ACC112 (cell line): ENCODE data around the gene LYSMD4.

Experiments used
- H2AFZ ChIP-seq: fragments of 200-600 bp; sonication (generic); one replicate; pipeline ENCODE4 v1.6.0; 2017; ENCODE audit warnings: antibody characterized with exemption, low read length; ENCODE audit not compliant: unreplicated experiment
- H3K27ac ChIP-seq: fragments of 200-600 bp; sonication (generic); 2 replicates; pipeline ENCODE4 v1.5.1; 2014; ENCODE audit warnings: low read depth, mild to moderate bottlenecking, antibody characterized with exemption, low read length, moderate library complexity
- H3K27me3 ChIP-seq: fragments of 200-600 bp; sonication (generic); 2 replicates; pipeline ENCODE4 v1.6.1; 2014; ENCODE audit warnings: mild to moderate bottlenecking, antibody characterized with exemption, low read length, moderate library complexity, mixed read lengths; ENCODE audit not compliant: insufficient read depth
- H3K36me3 ChIP-seq: fragments of 200-600 bp; sonication (generic); 2 replicates; pipeline ENCODE4 v1.6.1; 2016; ENCODE audit warnings: mild to moderate bottlenecking, antibody characterized with exemption, low read length, moderate library complexity, mixed read lengths; ENCODE audit not compliant: insufficient read depth
- H3K4me1 ChIP-seq: fragments of 200-600 bp; sonication (generic); one replicate; pipeline ENCODE4 v1.6.1; 2016; ENCODE audit warnings: low read length, mixed read lengths; ENCODE audit not compliant: insufficient read depth, unreplicated experiment, control insufficient read depth
- H3K4me3 ChIP-seq: fragments of 200-600 bp; sonication (generic); 2 replicates; pipeline ENCODE4 v1.5.1; 2014; ENCODE audit warnings: mild to moderate bottlenecking, low read depth, low read length
- H3K79me2 ChIP-seq: fragments of 200-600 bp; sonication (generic); one replicate; pipeline ENCODE4 v1.6.0; 2016; ENCODE audit warnings: low read length; ENCODE audit not compliant: control insufficient read depth, unreplicated experiment, insufficient read depth

The LYSMD4 gene

GRCh38 chr15:99719096-99719541 lies 14.1 kb downstream of the LYSMD4 start:
- H3K27ac ChIP-seq: no peak overlapping the region
- H3K4me3 ChIP-seq: no peak overlapping the region
- H3K36me3 ChIP-seq: peaks cover 7% of the 10 kb centered on the region; the same call in 1 of the 2 replicates
- H3K27me3 ChIP-seq: no peaks in the 10 kb centered on the region
- H3K79me2 ChIP-seq: no peaks in the 10 kb centered on the region
- H3K4me1 ChIP-seq: no peaks in the 10 kb centered on the region
- no peak overlapping the region for H2AFZ ChIP-seq

GRCh38 chr15:99718421-99718820 lies 14.8 kb downstream of the LYSMD4 start:
- peaks cover 7% of the 10 kb centered on the region; the same call in 1 of the 2 replicates for H3K36me3 ChIP-seq
- no peak overlapping the region for H3K27ac ChIP-seq
- no peak overlapping the region for H2AFZ ChIP-seq
- no peaks in the 10 kb centered on the region for H3K79me2 ChIP-seq
- no peaks in the 10 kb centered on the region for H3K4me1 ChIP-seq
- H3K4me3 ChIP-seq: no peak overlapping the region
- no peaks in the 10 kb centered on the region for H3K27me3 ChIP-seq

- no peak overlapping the region for H3K27ac ChIP-seq
- no peaks in the 10 kb centered on the region for H3K4me1 ChIP-seq
- no peaks in the 10 kb centered on the region for H3K27me3 ChIP-seq
- H3K4me3 ChIP-seq: no peak overlapping the region
- H2AFZ ChIP-seq: no peak overlapping the region
- H3K36me3 ChIP-seq: peaks cover 11% of the 10 kb centered on the region
- no peaks in the 10 kb centered on the region for H3K79me2 ChIP-seq
Measured at GRCh38 chr15:99717161-99718009, 15.9 kb downstream of the LYSMD4 start.

GRCh38 chr15:99716540-99717095 lies 16.6 kb downstream of the LYSMD4 start:
- Histone ChIP-seq H3K4me3 (no peak overlapping the region), H3K36me3 (peaks cover 11% of the 10 kb centered on the region), H3K27ac (no peak overlapping the region), H2AFZ (no peak overlapping the region), H3K27me3 (no peaks in the 10 kb centered on the region), H3K4me1 (no peaks in the 10 kb centered on the region), H3K79me2 (no peaks in the 10 kb centered on the region)

GRCh38 chr15:99712415-99712814 lies 20.8 kb downstream of the LYSMD4 start:
- no peaks in the 10 kb centered on the region for H3K27me3 ChIP-seq
- peaks cover 23% of the 10 kb centered on the region for H3K4me1 ChIP-seq
- H3K4me3 ChIP-seq: no peak overlapping the region
- H2AFZ ChIP-seq: no peak overlapping the region
- no peak overlapping the region for H3K27ac ChIP-seq
- H3K79me2 ChIP-seq: no peaks in the 10 kb centered on the region
- H3K36me3 ChIP-seq: peaks cover 16% of the 10 kb centered on the region

- Histone ChIP-seq H3K36me3 (peaks cover 16% of the 10 kb centered on the region), H2AFZ (no peak overlapping the region), H3K27me3 (no peaks in the 10 kb centered on the region), H3K27ac (no peak overlapping the region), H3K4me1 (peaks cover 31% of the 10 kb centered on the region), H3K4me3 (no peak overlapping the region), H3K79me2 (no peaks in the 10 kb centered on the region)
Measured at GRCh38 chr15:99711625-99712024, 21.6 kb downstream of the LYSMD4 start.

GRCh38 chr15:99709243-99709986 lies 23.8 kb downstream of the LYSMD4 start:
- H3K4me3 ChIP-seq: peak overlapping the region; percentile 58; the same call in 1 of the 2 replicates
- no peak overlapping the region for H2AFZ ChIP-seq
- H3K79me2 ChIP-seq: no peaks in the 10 kb centered on the region
- no peaks in the 10 kb centered on the region for H3K27me3 ChIP-seq
- H3K27ac ChIP-seq: peak overlapping the region; percentile 59
- H3K4me1 ChIP-seq: peaks cover 33% of the 10 kb centered on the region
- H3K36me3 ChIP-seq: peaks cover 9% of the 10 kb centered on the region

- no peak overlapping the region for H2AFZ ChIP-seq
- no peaks in the 10 kb centered on the region for H3K79me2 ChIP-seq
- peaks cover 9% of the 10 kb centered on the region for H3K36me3 ChIP-seq
- peak overlapping the region; percentile 58 for H3K4me3 ChIP-seq
- H3K27ac ChIP-seq: peak overlapping the region; percentile 59
- H3K27me3 ChIP-seq: no peaks in the 10 kb centered on the region
- H3K4me1 ChIP-seq: peaks cover 38% of the 10 kb centered on the region
Measured at GRCh38 chr15:99708563-99708962, 24.7 kb downstream of the LYSMD4 start.

- Histone ChIP-seq H2AFZ (no peak overlapping the region), H3K36me3 (0 out of 2 replicates have a peak, but pooled peaks cover 5% of the 10 kb centered on the region), H3K79me2 (no peaks in the 10 kb centered on the region), H3K4me3 (peak overlapping the region; percentile 58), H3K27ac (peak overlapping the region; percentile 59), H3K4me1 (peaks cover 46% of the 10 kb centered on the region), H3K27me3 (no peaks in the 10 kb centered on the region)
Measured at GRCh38 chr15:99707473-99708270, 25.6 kb downstream of the LYSMD4 start.
